NCI-H526 treated with DMSO at 0.1 percent for 48 hours (cell line): ENCODE results near the gene AOPEP.

Experiments used
- DNase-seq: peaks from one replicate; lab custom pipeline; 2025; lab: John Stamatoyannopoulos, UW

The AOPEP gene

DNA sequence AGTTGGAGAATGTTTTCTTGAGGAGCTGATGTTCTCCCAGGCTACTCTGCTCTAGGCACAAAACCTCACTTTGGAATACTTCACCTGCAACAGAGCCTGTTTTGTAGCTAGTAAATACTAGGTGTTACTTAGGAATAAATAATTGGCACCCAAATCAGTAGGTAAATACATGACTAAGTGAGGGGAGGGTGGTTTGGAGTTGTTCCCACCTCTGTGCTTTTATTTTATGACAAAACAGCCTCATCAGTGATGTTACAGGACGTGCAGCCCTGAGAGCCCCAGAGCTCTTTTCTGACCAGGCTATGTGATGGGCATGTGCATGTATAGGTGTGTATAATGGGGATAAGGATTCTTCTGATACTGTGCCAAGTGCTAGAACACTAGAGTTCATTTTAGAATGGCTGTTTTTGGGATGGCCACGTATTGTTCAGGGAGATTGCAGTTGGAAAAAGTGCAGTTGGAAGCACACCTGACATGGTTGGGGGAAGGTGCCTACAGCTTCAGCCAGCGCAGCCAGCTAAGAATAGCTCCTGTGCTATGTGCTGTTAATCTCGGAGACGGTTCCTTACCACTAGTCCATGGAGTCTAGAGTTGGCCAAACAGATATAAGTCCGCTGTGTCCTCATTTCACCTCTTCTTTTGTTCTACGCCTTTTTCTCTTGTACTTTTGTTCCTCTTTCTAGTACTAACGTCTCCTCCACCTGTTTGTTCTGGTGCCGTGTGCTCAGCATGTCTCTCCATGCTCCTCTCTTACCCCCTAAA, 306.3 kb downstream of the AOPEP start:
- DNase-seq = peak; percentile 34

DNA sequence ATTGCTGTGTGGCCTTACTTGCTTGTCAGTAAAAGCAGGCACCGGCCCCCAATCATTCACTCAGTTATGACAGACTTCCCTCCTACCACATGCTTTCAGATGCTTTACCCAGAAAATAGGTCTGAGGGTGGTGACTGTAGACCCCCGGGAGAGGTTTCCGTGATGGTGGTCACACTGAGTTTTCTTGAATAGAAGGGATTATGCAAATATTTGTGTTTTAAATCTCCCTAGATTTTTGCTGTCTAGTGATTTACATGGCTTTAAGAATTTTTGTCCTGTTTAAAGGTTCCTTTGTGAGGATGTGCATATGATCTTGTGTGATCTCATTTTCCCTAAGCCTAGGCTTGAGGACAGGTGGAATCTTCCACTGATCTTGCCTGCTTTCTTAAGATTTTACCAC, 309.3 kb downstream of the AOPEP start:
- DNase-seq = no peak

DNA sequence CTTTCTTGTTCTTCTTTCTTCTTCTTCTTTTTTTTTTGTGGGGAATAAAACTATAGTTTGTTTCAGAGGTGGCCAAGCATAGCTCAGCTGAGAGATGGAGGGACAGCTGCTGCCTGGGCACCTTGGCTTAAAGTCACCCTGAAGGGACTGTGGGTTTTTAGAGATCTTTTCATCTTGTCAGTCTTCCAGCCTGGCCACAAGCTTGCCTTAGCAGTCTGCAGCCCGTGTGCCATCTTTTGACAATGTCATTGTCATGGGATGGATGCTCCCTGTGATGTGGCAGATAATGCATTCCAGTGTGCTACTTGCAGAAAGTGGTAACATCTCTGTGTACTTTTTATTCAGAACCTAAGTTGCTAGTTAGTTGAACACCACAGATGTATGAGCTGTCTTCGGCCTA, 310.2 kb downstream of the AOPEP start:
- no peak for DNase-seq

DNA sequence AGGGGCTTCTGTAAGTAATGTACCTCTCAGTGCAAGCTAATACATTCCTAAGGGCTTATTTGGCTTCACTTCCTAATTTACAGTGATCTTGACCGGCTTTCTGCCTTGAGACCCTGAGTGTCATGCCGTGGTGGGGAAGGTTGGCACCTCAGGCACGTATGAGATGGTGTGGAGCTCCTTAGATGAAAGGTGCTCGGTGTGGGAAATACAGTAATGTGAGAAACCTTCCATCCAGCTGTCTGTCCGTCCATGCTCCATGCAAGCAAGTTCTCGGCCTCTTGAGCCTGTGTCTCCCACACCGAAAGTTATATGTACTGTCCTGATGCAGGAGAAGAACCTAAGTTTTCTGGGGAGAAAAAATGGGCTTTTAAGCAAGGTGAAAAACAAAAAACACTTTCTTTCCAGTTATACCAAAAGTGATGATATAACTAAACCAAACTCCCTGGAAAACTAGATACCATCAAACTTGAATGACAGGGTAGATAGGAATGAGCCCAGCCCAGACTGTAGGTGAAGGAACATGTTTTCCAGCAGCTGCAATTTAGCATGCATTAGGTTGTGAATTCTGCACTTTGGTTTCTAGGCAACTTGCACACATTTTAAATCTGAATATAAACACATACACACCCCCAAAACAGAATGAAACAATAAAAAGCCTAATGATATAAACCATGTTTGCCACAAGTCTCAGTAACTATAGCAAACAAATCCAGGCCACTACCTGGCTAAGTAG, 311.5 kb downstream of the AOPEP start:
- no peak for DNase-seq

DNA sequence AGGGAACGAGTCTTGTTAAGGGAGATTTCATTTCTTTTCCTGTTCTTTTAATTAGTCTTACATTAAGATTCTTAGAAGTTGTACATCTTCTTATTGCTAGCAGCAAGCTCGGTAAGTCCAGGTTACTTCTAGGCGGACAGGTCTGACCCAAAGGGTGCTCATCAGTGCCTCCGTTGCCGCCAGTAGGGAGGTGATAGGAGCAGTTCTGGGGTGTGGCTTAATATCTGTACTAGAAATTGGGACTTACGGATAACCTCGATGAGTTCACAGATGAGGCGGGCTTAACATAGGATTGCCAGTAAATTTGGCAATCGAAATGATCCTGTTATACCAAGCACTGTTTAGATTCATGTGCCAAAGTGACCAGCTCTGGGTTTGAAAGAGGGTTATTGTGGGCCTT, 312.2 kb downstream of the AOPEP start:
- no peak for DNase-seq

DNA sequence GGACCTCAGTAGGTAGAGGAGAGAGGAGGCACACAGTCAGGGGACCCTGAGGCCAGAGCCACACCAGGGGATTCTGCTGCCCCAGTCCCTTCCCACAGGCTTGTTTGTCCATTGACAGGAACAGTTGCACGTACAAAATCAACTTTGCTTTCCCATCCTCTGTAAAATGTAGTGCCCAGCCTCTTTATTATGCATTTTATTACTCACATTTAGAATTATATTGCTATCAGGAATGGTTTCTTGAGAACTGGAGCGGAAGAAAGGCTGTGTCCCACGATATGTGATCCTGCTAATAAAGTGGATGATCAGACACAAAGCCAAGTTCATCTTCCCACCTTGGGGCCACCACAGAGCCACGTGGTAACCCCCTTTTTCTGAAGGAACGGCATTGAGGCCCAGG, 313.6 kb downstream of the AOPEP start:
- DNase-seq = no peak

DNA sequence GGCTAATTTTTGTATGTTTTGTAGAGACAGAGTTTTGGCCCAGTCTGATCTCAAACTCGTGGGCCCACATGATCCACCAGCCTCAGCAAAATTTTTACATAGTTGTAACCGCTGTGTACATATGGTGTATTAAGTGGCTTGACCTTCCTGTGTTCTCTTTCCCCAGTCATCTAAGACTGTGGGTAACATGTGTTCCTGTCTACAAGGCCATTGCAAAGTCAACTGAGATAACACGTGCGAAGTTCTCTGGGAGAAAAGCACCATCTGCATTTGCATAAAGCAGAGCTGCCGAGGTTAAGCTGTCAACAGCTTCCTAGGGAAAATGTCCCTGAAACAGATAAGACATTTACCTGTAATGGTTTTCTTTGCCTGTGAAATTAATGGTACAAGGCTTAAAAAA, 317.3 kb downstream of the AOPEP start:
- peak; percentile 42 for DNase-seq

DNA sequence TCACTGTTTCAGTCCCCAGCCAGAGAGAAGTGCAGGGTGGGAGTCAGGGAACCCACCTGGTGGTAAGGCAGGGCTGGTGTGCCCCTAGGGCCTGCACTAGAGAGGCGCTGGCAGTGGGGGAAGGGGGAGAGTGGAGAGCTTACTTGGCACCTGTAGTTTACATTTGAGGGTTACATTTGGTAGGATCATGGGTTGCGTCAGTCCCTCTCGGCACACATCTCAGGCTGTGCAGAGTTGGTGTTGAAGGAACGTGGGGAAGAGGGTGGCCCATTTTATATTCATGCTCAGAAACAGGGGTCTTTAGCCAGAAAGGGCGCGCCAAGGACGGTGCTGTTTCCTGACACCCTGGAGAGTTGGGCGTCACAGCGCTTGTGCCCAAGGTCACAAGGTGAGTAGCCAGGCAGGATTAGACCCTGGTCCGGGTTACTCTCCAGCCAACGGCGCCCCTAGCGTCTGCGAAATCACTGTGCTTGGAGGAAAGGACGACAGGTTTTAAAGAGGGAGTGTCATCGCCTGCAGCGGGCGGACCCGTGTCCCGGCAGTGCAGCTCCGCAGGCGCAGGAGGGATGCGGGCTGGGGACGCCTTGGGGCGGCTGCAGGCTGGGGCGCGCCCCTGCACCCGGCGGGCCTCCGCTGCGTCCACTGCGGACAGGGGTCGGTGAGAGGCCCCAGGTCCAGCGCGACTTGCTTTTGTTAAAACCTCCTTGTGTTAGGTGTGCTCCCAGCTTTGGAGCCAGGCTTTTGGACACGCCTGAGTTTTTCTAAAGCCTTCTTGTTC, 318.4 kb downstream of the AOPEP start:
- DNase-seq = no peak

DNA sequence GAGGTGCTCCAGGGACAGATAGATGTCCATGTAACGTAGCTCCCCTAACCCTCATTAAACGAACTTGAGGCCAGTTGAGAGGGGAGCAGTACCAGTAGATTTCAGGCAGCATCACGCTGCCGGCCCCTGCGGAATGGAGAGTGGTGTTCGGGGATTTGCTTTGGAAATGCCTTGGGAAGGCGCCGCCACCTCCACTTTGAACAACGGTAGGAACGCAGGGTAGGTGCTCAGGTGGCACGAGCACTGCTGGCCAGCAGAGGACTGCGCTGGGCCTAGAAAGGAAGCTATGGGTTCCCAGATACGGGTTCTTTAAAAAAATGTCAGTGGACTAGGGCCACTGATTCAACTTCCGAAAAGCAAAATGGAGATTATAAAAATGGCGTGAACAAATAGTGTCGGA, 319.3 kb downstream of the AOPEP start:
- no peak for DNase-seq

DNA sequence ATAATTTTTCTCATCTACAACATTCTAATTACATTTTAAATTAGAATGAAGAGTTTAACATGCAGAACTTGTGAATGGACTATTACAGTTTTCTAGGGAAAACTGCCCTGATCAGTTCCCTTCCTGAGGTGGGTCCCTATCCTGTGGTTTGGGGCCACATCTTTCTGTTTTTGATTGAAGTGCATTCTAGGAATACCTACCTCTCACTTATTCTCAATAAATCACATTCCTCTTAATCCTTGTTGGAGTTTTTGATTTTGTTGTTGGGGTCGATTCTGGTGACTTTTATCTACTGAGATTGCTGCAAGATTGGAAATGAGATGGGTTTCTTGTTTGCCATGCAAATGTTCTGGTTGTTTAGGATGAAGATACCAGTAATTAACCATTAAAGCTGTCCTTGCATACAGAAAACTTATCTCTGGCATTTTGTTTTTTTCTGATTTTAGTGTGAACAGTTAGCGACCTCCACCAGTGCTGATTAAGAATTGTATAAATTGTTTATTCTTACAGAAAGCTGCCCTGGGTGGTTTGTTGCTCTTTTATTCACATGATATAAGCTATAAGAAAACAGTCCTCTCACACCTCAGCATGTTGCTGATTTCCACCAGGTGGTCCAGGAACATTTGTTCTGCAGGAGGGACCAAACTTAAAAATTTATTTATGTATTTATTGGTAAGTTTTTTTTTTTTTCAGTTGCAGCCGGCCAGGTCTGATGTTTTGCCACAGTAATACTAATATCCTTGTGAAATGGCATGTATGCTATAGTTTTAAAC, 321.1 kb downstream of the AOPEP start:
- peak; percentile 14 for DNase-seq

DNA sequence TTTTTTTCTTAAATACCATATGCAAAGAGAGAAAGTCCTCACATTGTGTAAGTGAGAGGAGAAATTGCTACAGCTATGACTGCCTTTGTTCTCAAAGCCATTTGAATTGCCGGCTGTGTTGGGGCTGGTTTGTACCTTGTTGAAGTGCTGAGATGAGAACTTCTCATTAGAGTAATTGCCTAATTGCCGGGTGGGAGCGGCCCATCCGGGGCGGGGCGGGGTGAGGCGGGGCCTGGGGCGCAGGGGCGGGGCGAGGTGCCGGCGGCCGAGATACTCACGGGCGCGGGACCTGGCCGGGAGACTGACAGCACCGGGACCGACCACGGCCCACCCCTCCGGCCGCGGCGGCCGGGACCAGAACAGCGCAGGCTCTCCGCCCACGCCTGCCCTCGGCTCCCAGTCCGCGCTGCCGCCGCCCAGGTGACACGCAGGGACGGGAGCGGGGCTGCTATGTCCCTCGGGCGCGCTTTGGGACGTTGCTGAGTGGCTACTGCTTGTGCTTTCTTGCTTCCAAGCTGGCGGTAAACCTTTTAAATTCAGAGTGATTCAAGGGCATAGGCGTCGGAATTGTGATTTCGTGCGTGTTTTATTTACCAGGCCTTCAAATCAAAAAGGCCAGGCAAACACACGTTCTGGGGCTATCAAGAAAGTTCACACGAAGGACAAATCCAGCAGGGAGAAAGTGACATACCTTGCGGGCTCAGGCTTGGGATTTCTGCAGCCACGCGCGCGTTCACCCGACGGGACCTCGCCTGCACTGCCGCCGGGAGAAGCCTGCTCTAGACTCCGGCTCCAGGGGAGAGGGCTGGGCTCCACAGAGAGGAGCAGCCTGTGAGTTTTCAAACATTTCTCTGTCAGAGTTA, 322.0 kb downstream of the AOPEP start:
- DNase-seq = peak; percentile 8

DNA sequence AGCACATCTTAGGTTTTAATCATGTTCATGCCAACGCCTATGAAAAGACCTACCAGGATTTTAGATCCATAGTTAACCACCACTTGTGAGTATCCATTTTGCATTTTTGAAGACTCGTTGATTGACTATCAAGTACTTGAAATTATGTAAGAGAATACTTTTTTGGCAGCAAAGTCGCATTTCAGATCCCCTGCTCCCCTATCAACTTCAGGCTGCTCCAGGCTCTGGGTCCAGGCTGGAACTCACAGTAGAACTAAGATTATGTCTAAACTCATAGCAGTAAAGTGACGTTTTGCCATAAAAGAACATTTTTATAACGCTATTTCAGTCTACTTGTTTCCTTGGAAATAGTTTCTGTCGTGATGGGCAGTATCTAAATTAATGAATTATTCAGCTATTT, 323.3 kb downstream of the AOPEP start:
- DNase-seq = no peak

DNA sequence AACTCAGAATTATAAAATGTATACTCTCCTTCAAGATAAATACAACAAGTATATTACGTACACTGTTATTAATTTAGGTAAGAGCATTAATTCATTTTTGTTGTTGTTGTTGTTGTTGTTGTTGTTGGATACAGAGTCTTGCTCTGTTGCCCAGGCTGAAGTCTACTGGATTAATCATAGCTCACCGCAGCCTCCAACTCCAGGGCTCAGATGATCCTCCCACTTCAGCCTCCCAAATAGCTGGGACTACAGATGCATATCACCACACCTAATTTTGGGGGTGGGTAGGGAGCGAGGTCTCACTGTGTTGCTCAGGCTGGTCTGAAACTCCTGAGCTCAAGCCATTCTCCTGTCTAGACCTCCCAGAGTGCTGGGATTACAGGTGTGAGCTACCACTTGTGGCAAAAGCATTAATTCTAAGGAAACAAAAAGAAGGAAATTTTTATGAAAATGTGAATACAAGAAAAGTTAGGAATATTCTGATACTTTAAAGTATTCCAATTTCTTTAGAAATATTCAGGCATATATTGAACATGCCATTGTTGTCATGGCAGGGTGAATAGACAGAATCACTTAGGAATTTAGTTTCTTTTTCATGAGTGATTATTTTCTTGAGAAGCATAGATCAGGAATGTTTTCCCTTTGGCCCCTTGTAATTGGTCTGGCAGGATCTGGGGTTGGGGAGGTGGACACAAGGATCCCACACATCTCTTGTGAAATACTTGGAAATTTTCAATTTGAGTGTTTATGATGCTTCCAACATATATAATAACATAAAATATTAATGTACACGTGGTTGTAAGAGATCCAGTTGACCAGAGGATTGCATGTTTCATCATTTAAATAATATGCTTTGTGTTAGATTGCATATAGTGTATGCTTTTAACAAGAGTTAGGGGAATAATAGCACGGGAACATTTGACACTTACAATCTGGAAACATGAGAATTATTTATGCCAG, 327.4 kb downstream of the AOPEP start:
- no peak for DNase-seq

DNA sequence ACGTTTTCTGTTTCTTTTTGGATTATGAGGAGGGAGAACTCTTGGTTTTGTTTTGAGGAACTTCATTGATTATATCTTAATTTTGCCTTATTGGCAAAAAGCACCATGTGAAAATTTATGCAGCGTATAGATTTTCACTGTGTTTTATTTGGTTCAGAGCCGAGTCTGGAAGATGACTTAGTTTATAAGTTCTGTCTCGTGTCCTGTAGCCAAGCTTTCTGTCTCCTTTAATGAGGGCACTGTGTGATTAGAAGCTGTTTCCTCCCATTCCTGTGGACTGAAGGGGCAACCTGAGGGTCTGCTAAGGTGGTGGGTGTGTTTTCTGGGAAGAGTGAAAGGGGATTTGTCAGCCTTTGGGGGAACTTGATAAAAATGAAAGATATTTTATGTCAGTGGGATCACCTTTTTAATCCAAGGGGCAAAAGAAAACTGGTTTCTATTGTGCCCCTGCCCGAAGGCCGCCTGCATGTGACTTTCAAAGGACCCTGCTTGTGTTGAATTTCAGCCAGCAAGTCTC, 328.9 kb downstream of the AOPEP start:
- DNase-seq = no peak

DNA sequence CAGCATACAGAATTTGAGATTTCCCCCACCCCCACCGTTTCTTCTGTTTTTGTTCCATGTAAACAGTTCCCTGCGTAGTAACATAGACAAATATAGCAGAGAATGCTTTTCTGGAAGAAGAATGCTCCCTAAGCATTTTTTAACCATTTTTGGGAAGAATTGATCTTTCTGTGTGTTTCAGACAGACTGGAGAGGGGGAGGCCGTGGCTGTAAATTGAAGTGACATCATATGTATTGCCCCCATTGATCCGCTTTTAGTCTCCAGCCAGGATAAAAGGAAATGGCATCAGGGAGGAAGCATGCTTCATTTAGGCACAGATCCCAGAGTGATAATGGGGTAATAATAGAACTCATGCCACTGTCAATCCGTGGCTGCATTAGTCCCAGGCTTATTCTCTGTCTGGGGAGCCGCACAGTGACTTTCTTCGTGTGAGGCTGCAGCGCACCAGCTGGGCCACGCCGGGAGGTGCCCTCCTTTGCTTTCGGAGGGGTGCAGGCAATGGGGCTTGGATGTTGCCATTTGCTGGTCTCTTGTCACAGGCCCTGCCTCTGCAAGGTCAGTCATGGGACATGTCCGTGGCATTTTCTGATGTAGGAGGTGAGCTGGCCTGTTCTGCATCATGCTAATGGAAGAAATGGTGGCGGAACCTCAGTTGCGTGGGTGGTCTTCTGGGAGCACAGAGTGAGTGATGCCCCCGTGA, 329.5 kb downstream of the AOPEP start:
- no peak for DNase-seq

DNA sequence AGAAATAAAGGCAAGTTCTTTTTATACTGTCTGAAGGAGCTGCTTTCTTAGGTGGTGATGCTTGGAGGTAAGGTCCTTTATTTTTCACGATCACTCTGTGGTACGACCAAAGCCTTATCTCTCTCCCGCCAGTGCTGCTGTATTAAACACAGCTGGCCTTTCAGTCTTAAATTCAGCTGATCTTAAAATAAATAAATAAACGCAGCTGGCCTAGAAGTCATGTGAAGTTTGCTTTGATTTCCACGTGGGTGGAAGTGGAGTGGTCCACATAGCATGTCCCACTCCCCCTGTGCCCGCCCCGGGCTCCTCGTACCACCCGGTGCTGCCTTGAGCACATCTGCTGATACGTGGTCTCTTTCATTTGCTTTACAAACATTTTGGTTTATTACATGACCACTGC, 330.6 kb downstream of the AOPEP start:
- DNase-seq = no peak

DNA sequence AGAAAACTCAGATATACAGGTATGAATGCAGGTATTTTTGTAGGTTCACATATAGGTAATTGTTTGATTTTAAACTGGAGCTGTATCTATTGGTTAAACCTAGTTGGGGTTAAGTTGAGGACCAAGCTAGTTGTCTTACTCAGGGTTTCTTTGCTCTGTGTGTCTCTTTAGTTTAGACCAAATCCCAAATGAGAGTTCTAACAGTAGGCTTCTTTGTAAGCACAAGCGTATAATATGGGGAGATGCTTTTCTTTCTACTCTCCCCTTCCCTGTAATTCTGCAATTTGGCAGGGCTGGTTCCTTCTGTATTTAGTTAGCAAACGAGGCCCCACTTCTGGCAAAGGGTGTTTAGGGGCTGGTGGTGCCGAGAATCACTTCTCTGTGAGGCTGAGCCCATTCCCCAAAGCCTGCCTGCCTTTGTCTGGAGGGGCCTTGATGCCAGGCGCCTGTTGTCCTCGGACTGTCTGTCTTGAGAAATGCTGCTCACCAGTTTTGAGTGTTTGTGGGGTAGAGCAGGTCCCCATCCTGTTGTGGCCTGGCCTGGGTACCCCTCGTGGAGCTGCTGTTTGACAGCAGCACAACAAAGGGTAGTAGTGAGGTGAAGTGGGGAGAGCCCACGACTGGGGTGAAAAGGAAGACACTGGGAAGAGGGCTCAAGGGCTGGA, 331.8 kb downstream of the AOPEP start:
- DNase-seq = no peak

DNA sequence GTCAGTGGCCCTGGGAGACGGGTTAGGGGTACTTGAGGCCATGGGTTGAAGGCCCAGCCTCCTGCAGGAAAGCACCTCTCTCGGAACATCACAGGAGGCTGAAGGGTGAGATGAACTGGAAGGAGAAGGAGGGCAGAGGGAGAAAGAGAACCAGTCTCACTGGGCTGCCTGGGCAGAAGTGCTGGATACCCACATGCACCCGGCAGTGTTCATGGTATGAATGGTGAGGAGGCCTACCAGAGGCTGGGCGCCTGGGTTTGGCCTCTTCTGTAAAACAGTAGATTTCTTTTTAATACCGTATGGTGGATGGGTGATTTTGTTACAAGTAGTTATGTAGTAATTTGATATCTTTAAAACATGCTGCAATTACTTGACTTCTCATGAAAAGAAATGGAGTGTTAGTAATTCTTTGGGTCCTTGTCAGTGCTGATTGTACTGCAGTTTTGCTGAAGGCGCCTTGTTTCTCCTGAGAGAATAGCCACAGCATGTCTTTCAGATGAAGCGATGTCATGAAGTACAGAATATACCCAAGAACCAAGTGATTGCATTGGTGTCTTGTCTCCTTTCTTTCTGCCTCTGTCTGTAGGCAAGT, 332.4 kb downstream of the AOPEP start:
- DNase-seq = no peak
